ENCODE results near the gene HDAC11.
"Not testable (repeated sequence)": the region's sequence is repeated elsewhere in the genome, so short reads cannot be mapped to it uniquely, and the experiment has no call there.

HDAC11 gene

DNA sequence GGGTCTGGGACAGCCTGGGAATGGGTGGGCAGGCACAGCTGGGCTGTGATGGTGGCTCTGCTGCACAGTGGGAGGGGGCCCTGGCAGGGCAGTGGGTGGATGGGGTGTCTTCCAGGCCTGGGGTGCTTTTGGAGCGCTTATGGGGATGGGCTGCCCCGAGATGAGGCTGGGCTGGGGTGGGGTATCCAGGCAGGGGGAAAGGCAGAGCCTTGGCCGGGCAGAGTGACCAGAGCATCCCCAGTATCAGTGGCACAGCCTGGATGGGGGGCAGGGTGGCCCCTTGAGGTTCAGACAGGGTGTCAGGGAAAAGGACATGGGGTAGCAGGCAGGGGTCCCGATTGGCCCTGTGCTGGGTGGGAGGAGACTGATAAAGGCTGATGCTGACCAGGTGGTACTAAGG lies 26.6 kb downstream of the HDAC11 start:
- no peak for DNase-seq (ENCODE audit: extremely low read depth in 1 of 2, low read depth in 1 of 2)

DNA sequence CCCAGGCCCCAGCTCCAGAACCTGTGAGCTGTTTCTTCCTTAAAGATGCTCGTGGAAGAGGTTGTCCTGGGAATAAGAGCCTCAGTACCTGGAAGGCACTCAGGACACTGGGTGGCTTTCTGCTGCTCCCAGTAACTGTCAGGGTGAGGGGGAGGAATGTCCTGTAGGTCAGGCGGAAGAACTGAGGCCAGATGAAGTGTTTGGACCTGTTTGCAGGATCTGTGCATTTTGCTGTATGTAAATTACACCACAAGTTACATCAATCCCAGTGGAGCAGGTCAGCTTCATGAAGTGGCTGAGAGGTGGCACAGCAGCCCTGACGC lies 27.1 kb downstream of the HDAC11 start:
- no peak for DNase-seq (ENCODE audit: extremely low read depth in 1 of 2, low read depth in 1 of 2)

DNA sequence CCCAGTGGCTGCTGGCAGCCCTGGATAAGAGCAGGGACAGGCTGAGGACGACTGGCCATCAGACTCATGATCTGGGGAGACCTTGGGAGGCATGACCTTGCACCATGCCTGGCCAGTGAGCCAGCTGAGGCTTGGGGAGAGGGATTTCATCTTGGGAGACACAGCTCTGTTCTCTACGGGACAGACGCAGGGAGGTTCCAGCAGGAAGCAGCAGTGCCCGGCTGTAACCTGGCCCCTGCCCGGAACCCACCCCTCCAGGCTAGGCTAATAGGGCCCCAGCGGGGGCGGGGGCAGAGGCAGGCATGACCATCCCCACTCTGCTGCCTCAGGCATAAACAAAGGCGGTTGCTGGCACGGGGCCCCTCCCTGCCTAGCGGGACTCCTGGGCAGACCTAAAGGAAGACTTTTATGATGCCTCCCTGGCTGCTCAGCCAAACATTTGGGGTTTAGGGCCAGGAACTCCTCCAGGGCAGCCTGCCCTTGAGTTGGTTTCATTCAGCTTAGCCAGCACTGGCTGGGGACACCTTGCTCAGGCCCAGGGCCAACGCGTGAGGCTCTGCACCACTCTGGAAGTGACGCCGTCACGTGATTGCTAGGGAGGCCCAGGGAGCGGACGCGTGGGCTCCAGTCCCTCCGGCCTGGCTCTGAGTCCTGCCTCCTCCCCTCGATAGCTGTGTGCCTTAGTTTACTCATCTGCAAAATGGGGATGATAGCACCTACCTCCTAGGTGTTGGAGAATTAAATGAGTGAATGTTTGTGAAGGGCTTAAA lies 27.6 kb downstream of the HDAC11 start:
- no peak for DNase-seq (ENCODE audit: extremely low read depth in 1 of 2, low read depth in 1 of 2)

DNA sequence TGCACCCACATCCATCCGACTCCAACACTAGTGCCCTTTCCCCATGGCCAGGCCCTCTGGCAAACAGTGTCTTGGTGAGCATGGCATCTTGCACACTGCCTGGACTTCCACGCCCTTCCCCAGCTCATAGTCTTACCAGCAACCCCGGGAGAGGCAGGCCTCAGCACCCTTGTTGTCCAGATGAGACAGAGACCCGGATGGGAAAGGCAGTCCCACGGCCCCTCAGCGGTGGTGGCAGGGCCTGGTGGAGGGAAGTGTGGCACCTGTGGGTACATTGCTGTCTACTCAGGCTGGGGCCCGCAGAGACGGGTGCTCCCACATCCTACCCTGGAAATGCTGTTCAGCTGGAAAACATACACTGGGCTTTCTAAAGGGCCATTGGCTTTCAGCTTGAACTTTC lies 28.4 kb downstream of the HDAC11 start:
- DNase-seq (ENCODE audit: extremely low read depth in 1 of 2, low read depth in 1 of 2): no peak

DNA sequence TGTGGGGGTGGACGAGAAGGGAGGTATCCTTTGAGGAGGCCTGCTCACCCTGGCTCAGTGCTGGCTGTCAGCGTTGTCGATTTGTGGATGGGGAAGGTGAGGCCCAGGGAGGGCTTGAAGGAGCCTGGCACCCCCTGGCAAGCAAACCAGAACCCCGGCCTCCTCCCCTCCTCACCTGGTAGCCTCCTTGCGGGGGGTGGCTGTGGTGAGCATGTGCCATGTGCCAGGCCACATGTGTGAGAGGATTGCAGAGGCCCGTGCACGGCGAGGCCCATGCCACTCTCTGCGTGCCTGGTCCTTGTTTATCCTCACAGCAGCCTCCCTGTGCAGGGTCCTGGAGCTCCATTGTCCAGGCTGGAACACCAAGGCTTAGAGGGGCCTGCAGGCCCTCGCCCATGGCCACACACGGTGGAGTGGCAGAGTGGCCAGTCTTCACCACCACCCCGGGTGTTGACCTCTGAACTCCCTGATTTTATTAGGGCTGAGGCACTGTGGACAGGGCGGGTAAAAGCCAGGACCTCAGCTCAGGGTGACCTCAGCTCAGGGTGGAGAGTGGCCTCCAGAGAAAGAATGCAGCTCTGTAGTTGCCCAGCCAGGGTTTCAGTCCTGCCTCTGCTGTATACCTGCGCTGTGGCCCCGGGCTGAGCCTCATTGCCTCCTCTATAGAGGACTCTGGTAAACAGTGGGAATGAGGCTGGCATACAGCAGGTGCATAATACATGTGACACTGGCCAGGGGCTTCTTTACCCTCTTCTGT lies 29.1 kb downstream of the HDAC11 start:
- DNase-seq (ENCODE audit: extremely low read depth in 1 of 2, low read depth in 1 of 2): no peak

DNA sequence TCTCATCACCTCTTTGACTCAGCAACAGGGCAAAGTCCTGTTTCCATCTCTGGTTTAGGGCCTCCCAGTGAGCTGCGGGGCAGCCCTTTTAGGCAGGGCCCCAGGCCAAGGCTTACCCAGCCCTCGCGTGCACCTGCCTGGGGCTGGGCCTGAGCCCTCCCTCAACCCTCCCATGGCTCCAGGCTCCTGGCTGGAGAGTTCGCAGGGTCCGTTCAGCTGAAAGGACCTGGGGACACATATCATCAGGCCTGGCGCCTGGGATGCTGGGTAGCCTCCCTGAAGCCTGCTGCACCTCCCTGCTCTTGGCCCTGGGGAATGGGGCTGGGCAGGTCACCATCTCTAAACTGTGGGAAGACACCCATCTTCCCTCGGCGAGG lies 29.7 kb downstream of the HDAC11 start:
- DNase-seq (ENCODE audit: extremely low read depth in 1 of 2, low read depth in 1 of 2): no peak

DNA sequence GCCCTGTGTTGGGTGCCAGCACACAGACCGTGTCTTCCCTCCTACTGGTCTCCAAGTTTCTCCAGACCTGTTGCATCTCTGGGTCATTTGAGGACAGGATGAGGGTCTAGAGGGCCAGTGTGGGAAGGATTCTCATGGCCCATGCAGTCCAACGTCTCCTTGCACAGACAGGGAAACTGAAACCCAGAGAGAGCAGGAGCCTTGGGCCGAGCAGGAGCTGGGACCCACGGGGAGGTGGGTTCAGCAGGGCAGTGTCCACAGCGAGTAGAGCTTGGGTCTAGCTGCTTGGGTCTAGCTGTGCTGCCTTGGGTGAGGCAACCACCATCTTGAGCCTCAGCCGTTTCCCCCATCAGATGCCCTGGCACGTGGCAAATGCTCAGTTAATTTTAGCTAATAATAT lies 32.3 kb downstream of the HDAC11 start:
- no peak for DNase-seq (ENCODE audit: extremely low read depth in 1 of 2, low read depth in 1 of 2)

DNA sequence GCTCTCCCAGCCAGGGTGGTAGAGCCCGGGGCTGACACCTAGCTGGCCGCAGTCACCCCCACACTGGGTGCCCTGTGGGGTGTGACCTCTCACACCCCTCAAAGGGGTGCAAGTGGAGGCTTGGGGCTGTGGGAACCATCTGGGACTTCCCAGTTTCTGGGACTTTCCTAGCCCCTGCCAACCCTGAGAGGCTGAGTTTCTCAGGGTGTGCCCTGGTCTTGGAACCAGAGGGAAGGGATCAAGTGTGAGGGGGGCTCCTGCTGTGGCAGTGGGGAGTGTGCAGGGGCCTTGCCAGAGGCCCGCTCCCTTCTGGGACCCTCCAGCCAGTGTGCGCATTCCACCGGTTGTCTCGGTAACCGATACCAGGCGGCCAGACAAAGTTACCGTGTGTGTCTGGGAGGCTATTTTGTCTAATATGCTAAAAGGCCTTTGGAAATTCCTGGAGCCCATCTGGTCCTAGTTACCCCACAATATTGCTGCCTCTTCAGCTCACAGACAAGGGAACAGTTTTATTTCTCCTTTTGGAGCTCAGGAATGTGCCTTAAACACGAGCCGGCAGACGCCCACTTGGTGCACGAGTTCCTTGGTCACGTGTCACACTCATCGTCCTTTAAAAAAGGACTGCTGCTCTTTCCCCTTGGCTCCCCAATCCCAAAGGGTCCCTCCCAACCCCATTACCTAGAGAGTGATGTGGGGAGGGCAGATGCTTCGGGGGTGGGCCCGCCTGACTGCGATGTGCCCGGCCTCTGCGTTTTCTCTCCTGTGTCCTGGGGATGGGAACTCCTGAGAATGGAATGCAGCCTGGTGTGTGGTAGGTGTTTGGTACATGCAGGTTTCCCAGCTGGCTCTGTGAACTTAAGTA lies 33.2 kb downstream of the HDAC11 start:
- no peak for DNase-seq (ENCODE audit: extremely low read depth in 1 of 2, low read depth in 1 of 2)

DNA sequence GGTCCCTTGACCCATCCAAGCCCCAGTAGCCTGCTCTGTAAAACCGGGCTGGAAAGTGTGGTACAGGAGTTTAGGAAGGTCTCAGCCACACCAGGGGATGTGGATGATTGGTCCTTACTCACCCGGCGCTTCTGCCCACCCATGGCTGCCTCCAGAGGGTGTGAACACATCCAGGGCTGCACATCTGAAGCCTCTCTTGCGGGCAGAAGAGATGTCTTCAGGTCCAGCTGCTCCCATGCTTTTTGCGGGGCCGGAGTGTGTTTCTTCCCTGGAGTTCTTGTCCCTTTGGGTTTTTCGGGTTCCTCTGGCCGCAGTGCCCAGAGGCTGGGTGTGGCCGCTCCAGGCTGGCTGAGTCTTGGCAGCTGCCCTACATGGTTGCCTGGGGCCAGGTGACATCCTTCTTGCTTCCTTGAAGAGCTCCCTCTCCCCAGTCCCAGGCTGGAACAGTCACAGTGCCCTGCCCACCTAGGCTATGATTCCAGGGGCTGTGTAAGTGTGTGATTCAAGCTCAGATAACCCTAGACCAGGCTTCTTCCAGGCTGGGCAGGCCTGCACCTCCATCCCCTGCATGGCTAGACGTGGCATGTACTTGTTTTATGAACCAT lies 33.9 kb downstream of the HDAC11 start:
- DNase-seq (ENCODE audit: extremely low read depth in 1 of 2, low read depth in 1 of 2): no peak

DNA sequence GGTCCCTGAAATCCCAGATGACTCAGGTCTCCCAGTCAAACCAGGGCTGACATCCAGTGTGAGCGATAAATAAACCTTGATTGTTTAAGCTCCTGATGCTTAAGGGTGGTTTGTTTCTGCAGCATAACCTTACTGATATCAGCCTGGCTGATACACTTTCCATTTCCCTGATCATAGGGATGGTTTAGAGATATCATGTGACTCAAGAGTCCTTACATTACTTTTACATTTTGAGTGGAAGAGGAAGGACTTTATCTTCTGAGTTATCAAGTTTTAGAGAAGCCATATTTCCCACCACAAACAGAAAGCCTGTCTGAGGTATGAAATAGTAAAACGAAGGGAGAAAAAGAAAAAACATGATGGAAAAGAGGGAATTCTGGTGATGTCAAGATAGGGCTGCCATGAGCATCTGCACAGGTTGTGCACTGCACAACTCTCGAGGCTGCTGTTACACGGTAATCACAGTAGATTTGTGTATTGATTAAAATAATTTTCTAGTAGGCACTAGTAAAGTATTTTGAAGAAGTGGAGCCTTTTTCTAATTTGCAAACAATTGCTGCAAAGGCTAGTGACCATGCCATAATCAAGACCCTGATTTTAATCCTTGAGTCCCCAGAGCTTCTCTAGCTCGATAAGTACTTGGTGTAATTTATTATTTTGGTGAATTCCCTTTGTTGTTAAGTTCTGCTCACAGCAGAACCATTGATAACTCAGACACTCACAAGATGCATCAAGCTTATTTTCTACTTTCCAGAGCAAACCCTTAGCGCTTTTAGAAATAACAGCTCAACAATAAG lies 34.7 kb downstream of the HDAC11 start:
- no peak for DNase-seq (ENCODE audit: extremely low read depth in 1 of 2, low read depth in 1 of 2)

DNA sequence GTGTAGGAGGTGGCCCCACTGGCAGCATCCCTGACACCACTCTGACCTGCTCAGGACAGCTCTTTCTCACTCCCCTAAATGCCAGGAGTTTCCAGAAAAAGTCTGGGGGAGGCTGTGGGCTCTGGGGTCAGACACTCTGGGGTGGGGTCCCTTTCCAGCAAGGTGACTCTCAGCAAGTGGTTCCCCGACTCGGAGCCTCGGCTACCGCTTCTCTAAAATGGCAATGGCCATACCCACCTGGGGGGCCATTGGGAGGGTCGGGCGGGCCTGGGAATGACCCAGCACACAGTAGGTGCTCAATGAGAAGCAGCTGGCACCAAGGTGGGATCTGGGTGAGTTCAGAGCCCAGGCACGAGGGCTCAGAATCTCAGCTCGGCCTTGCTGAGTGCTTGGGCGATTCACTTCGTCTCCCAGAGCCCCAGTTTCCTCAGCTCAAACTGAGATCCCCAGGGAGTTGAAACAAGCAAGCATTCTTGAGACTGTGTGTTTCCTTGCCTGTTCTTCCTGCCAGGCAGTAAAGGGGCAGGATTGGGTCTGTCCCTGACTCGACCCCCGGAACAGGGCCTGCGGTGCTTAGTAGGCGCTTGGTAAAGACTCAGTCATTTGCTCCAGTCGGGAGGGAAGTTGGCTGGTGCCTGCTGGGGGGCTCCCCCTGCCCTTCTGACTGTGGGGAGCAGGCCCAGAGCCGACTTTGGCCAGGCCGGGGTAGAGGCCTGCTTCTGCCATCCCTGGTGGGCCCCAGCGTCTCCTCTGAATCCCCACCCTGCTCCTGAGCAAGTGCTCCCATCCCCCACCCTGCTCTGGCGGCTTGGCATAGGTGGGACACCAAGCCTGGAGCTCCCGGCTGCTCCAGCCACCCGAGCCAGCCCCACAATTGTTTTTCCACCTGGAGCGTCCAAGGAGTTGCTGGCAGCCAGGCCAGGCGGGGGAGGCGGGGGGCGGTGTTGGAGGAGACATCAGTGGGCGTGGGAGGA lies 36.0 kb downstream of the HDAC11 start:
- DNase-seq (ENCODE audit: extremely low read depth in 1 of 2, low read depth in 1 of 2): no peak

DNA sequence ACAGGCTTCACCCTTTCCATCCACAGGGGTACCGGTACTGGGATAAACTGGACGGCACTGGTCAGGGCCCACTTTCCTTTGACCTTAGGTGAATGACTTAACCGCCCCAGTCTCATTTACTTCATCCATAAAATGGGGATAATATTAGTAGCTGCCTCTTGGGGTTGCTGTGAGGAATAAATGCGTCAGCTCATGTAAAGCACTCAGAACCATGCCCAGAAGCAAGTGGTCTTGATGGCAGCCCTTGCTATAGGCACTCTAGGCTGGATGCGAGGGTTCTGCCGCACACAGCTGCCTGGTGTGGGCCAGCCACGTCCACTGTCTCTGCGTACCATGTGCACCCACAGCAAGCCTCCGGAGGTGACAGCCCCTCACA lies 36.6 kb downstream of the HDAC11 start:
- no peak for DNase-seq (ENCODE audit: extremely low read depth in 1 of 2, low read depth in 1 of 2)

DNA sequence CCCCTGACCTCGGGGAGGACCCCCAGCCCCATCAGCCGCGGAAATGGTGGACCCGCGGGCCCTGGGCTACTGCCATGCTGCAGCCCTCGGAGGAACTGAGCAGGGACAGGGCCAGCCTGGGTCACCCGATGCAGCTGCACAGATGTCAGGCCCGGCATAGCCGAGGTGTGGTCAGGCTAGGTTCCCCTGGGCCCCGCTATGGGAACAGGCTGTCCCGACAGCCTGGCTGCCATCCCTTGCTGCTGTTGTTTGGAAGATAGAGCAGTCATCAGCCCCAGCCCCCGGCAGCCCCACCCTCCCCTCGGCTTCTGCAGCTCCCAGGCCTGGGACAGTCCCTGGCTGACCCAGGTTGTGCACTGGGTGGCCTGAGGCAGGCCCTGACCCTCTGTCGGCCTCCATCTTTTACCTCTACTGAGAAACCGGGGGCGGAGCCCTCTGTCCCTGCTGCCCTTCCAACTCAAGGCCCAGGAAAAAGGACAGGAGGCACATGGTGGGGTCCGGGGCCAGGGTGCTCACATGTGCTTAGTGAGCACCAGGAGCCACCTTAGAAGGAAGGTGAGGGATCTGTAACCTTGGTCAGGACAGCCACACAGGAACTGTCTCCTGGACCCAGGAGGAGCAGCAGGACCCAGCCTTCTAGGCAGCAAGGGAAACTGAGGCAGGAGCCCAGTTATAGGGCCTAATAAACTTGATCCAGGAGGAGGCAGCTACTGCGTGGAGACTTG lies 37.3 kb downstream of the HDAC11 start:
- DNase-seq (ENCODE audit: extremely low read depth in 1 of 2, low read depth in 1 of 2): no peak

DNA sequence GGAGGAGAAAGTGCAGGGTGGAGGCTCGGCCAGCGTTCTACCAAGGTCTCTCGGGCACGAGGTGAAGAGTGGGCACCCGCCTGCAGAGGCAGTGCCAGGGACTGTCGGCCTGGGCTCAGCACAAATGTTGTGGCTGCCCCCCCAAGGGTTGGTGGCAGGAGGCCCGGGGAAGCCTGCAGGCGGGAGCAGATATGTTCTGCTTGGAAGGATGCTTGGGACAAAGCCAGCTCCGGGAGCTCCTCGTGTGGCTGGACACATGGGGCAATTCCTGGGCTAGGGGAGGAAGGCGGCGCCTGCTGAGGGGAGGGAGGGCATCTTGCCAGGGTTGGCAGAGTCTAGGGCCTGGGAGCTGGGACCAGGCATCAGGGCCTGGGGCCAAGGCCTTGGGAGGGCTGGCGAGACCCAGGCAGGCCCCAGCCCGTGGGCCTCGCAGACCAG lies 38.4 kb downstream of the HDAC11 start:
- no peak for DNase-seq (ENCODE audit: extremely low read depth in 1 of 2, low read depth in 1 of 2)

DNA sequence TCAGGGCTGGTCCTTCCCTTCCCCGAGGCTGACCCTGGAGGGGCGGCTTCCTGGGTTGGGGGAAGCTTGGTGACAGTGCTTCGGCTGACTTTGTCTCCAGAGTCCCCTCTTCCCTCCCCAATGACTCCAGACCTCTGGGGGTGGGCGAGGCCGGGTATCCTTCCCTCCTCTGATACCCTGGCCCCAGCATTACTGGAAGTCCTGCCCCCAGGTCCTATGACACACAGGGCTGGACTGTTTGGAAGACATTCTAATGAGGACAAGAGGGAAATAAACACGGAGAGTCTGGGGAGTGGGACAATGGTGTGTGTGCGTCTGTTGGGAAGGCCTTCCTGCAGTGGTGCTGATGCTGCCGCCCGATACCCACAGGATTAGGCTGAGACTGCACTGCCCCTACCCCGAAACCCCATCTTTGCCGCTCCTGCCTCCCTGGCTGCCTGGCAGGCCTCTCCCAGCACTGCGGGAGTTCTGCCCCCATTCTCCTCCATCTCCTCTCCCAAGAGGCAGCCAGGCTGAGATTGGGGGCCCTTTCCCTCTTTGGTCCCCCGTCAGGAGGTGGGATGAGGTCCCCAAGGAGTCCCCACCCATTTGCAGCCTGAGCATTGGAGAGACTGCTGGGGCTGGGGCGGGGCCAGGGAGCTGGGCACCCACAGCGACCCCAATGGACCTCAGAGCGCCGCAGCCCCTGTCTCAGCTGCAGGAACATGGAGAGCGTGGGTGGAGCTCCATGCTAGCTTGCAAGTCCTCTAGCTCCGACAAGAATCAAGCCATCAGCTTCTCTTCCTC lies 39.1 kb downstream of the HDAC11 start:
- no peak for DNase-seq (ENCODE audit: extremely low read depth in 1 of 2, low read depth in 1 of 2)

DNA sequence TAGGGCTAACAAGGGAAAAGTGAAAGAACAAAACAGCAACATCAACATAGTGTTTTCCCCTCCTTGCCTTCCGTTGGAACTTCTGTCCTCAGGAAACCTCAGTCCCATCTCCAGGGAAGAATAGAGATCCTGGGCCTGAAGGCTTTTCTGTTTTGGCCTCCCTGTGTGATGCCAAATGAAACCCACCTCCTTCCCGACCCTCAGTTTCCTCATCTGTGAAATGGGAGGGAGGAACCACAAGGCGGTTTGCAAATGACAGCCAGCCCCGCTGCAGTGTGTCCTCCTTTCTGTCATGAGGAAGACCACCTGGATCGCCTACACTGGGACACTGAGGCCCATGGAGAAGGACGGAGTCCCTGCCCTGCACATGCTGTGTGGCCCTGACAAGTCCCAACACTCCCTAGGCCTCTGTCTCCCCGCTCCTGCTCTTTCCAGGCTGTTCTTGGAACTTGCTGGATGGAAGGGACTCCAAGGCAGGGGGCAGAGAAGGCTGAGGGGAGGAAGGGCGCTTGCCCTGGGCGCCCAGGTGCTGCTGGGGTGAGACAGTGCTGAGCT lies 40.3 kb downstream of the HDAC11 start:
- DNase-seq (ENCODE audit: extremely low read depth in 1 of 2, low read depth in 1 of 2): no peak

DNA sequence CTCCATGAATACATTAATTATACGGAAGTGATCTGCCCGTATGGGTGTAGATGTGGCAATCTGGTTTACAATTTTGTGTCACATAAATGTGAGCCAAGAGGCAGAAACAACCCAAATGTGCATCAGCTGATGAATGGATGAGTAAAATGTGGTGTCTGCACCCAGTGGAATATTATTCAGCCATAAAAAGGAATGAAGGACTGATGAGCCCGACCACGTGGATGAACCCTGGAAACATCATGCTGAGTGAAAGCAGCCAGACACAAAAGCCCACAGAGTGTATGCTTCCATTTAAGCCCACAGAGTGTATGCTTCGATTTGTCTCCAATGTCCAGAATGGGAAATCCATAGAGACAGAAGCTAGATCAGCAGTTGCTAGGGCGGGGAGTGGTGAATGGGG lies 41.2 kb downstream of the HDAC11 start:
- DNase-seq (ENCODE audit: extremely low read depth in 1 of 2, low read depth in 1 of 2): no peak

DNA sequence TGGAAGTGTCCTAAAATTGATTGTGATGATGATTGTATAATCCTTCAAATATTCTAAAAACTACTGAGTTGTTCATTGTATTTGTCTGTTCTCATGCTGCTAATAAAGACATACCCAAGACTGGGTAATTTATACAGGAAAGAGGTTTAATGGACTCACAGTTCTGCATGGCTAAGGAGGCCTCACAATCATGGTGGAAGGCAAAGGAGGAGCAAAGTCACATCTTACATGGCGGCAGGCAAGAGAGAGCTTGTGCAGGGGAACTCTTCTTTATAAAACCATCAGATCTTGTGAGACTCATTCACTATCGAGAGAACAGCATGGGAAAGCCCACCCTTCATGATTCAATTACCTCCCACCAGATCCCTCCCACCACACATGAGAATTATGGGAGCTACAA lies 41.6 kb downstream of the HDAC11 start:
- DNase-seq (ENCODE audit: extremely low read depth in 1 of 2, low read depth in 1 of 2): not testable (repeated sequence)
